AG04450 (cell line): ENCODE data around the gene CTDNEP1. TPM values are rescaled to one million over a fixed set of nuclear protein-coding genes. Genes with fewer than 3 reads are reported as not detected.

Experiments used
- CTCF ChIA-PET: fragments of 300-600, 350-600 bp; formaldehyde crosslinking; extraction: SDS; loops from one replicate; lab custom pipeline; 2022; ENCODE audit warnings: antibody characterized with exemption, inconsistent platforms; lab: Charles Lee
- POLR2A ChIA-PET: fragments of 350-600 bp; formaldehyde crosslinking; extraction: SDS; loops from one replicate; lab custom pipeline; 2021; ENCODE audit warnings: antibody characterized with exemption, inconsistent platforms; lab: Yijun Ruan, JAX
- DNase-seq: peaks from one replicate; pipeline ENCODE4 v3.0.0-alpha.2; 2011; ENCODE audit warnings: low read depth, low spot score
- H3K27ac ChIP-seq: one replicate; pipeline ENCODE4 v1.5.1; 2012; ENCODE audit warnings: low read depth, low read length, control low read depth
- H3K27me3 ChIP-seq: one replicate; pipeline ENCODE4 v1.6.0; 2012; ENCODE audit warnings: low read length; ENCODE audit not compliant: control insufficient read depth, insufficient read depth
- H3K4me3 ChIP-seq: 2 replicates; pipeline ENCODE4 v1.5.1; 2011; ENCODE audit warnings: mild to moderate bottlenecking, low read depth, low read length, control low read depth
- H3K9me3 ChIP-seq: 2 replicates; pipeline ENCODE4 v1.5.1; 2012; ENCODE audit warnings: low read length; ENCODE audit not compliant: control insufficient read depth, insufficient read depth
- CTCF ChIP-seq: IDR thresholded peaks from 2 replicates; pipeline ENCODE4 v1.5.1; 2011; ENCODE audit warnings: low read depth, low read length, control low read depth, inconsistent platforms
- polyA plus RNA-seq: library from polyadenylated mRNA; depleted of rRNA; stranded (reverse); fragments of >200 nt; gene quantifications from 2 replicates; pipeline ENCODE4 v1.2.3, GENCODE V29; 2011

CTDNEP1 gene
- polyA plus RNA-seq, 1 experiment = 115 TPM

- CTCF ChIA-PET = interaction anchor here (0.9 kb wide), 1 partner anchor 8 kb away, joined by 6 read pairs; the partner anchor contains the start of gene GABARAP
- no peak for DNase-seq
These were observed 573 bp downstream of the CTDNEP1 start for GRCh38 chr17:7250695-7251627.

GRCh38 chr17:7249830-7250229 is 1.7 kb downstream of the CTDNEP1 start:
- CTCF ChIA-PET = interaction anchor here (0.6 to 1.2 kb wide), 4 partner anchors 28 to 1249 kb away, joined by 3 to 4 read pairs (median 4); no protein-coding TSS in a partner anchor
- peak overlapping the region; percentile 93 for H3K4me3 ChIP-seq
- POLR2A ChIA-PET = no interaction called here
- no peaks in the 10 kb centered on the region; the same call in 1 of the 2 replicates for H3K9me3 ChIP-seq
- H3K27ac ChIP-seq = peak overlapping the region; percentile 11
- no peak for TF ChIP-seq CTCF
- no peaks in the 10 kb centered on the region for H3K27me3 ChIP-seq
- DNase-seq = no peak

More at GRCh38 chr17:7250695-7251627, 573 bp downstream of the CTDNEP1 start:
- POLR2A ChIA-PET = interaction anchor here (0.6 to 1.6 kb wide), 4 partner anchors 9 to 60 kb away, joined by 3 to 18 read pairs (median 7); partner anchors contain the start of genes ACADVL, DLG4, DVL2 and GABARAP
- peak overlapping the region; percentile 52 for H3K27ac ChIP-seq
- H3K27me3 ChIP-seq = no peaks in the 10 kb centered on the region
- peak overlapping the region; percentile 93 for H3K4me3 ChIP-seq
- TF ChIP-seq CTCF = no peak
- no peaks in the 10 kb centered on the region; the same call in 1 of the 2 replicates for H3K9me3 ChIP-seq

- no peak for DNase-seq
- Histone ChIP-seq H3K27ac (no peak overlapping the region), H3K4me3 (0 out of 2 replicates have a peak overlapping the region, but pooled peaks have one; percentile 17), H3K9me3 (no peaks in the 10 kb centered on the region; the same call in 1 of the 2 replicates), H3K27me3 (no peaks in the 10 kb centered on the region)
- POLR2A ChIA-PET = no interaction called here
- CTCF ChIA-PET = interaction anchor here (0.6 to 1.2 kb wide), 4 partner anchors 27 to 1248 kb away, joined by 3 to 4 read pairs (median 4); no protein-coding TSS in a partner anchor
- TF ChIP-seq CTCF = no peak
These were observed 2.3 kb downstream of the CTDNEP1 start for GRCh38 chr17:7249214-7249613.

GRCh38 chr17:7248796-7249195 is 2.7 kb downstream of the CTDNEP1 start:
- no peak for TF ChIP-seq CTCF
- no peak overlapping the region for H3K27ac ChIP-seq
- no peak overlapping the region for H3K4me3 ChIP-seq
- H3K27me3 ChIP-seq = no peaks in the 10 kb centered on the region
- no peak for DNase-seq
- H3K9me3 ChIP-seq = no peaks in the 10 kb centered on the region; the same call in 1 of the 2 replicates
- ChIA-PET CTCF (no interaction called here), POLR2A (no interaction called here)
